Mucosa of rectum (tissue), 2 donors: Measurements from ENCODE around the gene SKAP2.

Experiments
- H3K27ac ChIP-seq, 2 donors: one replicate each; pipeline ENCODE4 v1.7.0; 2013; ENCODE audit warnings: inconsistent platforms in 2 of 2, low read depth in 2 of 2, low read length in 2 of 2
- H3K27me3 ChIP-seq, 2 donors: one replicate each; pipeline ENCODE4 v1.7.0; 2013; ENCODE audit warnings: low read length in 2 of 2; ENCODE audit not compliant: control insufficient read depth in 2 of 2, insufficient read depth in 2 of 2
- H3K36me3 ChIP-seq, 2 donors: one replicate each; pipeline ENCODE4 v1.7.0; 2013; ENCODE audit warnings: low read length in 2 of 2; ENCODE audit not compliant: control insufficient read depth in 2 of 2, insufficient read depth in 2 of 2
- H3K4me1 ChIP-seq, 2 donors: one replicate each; pipeline ENCODE4 v1.7.0; 2013; ENCODE audit warnings: low read length in 2 of 2, mild to moderate bottlenecking in 1 of 2; ENCODE audit not compliant: control insufficient read depth in 2 of 2, insufficient read depth in 2 of 2
- H3K4me3 ChIP-seq, 2 donors: one replicate each; pipeline ENCODE4 v1.7.0; 2013; ENCODE audit warnings: low read length in 2 of 2
- H3K9ac ChIP-seq, 2 donors: one replicate each; pipeline ENCODE4 v1.7.0; 2013; ENCODE audit warnings: low read length in 2 of 2, low read depth in 1 of 2, mild to moderate bottlenecking in 1 of 2
- H3K9me3 ChIP-seq, 2 donors: one replicate each; pipeline ENCODE4 v1.7.0; 2013; ENCODE audit warnings: low read length in 2 of 2; ENCODE audit not compliant: control insufficient read depth in 2 of 2
- donor health status: healthy.
- donor health status: Normal muscosa, but diverticular disease.

Gene SKAP2

GRCh38 chr7:26633557-26633956 is 230.8 kb downstream of the SKAP2 start:
- no peaks in the 10 kb centered on the region for H3K9me3 ChIP-seq
- H3K27ac ChIP-seq = no peak overlapping the region
- no peaks in the 10 kb centered on the region for H3K36me3 ChIP-seq
- no peaks in the 10 kb centered on the region for H3K4me1 ChIP-seq
- no peak overlapping the region for H3K9ac ChIP-seq
- H3K27me3 ChIP-seq = no peaks in the 10 kb centered on the region
- no peak overlapping the region for H3K4me3 ChIP-seq

GRCh38 chr7:26631601-26632000 is 232.8 kb downstream of the SKAP2 start:
- Histone ChIP-seq H3K4me1 (no peaks in the 10 kb centered on the region), H3K27me3 (no peaks in the 10 kb centered on the region), H3K9me3 (no peaks in the 10 kb centered on the region), H3K4me3 (no peak overlapping the region), H3K36me3 (no peaks in the 10 kb centered on the region), H3K27ac (no peak overlapping the region), H3K9ac (no peak overlapping the region)

- Histone ChIP-seq H3K27me3 (no peaks in the 10 kb centered on the region), H3K9me3 (no peaks in the 10 kb centered on the region), H3K36me3 (no peaks in the 10 kb centered on the region), H3K4me3 (no peak overlapping the region), H3K27ac (no peak overlapping the region), H3K4me1 (no peaks in the 10 kb centered on the region), H3K9ac (no peak overlapping the region)
Measured at GRCh38 chr7:26630941-26631580, 233.3 kb downstream of the SKAP2 start.

- Histone ChIP-seq H3K4me1 (no peaks in the 10 kb centered on the region), H3K9me3 (no peaks in the 10 kb centered on the region), H3K36me3 (no peaks in the 10 kb centered on the region), H3K4me3 (no peak overlapping the region), H3K27me3 (no peaks in the 10 kb centered on the region), H3K9ac (no peak overlapping the region), H3K27ac (no peak overlapping the region)
Measured at GRCh38 chr7:26630361-26630760, 234.0 kb downstream of the SKAP2 start.

GRCh38 chr7:26629696-26630095 is 234.7 kb downstream of the SKAP2 start:
- Histone ChIP-seq H3K9me3 (no peaks in the 10 kb centered on the region), H3K4me1 (no peaks in the 10 kb centered on the region), H3K27me3 (no peaks in the 10 kb centered on the region), H3K9ac (no peak overlapping the region), H3K27ac (no peak overlapping the region), H3K4me3 (no peak overlapping the region), H3K36me3 (no peaks in the 10 kb centered on the region)

- H3K4me1 ChIP-seq = no peaks in the 10 kb centered on the region
- no peaks in the 10 kb centered on the region for H3K9me3 ChIP-seq
- H3K27me3 ChIP-seq = no peaks in the 10 kb centered on the region
- H3K9ac ChIP-seq = no peak overlapping the region
- H3K36me3 ChIP-seq = no peaks in the 10 kb centered on the region
- H3K27ac ChIP-seq = no peak overlapping the region
- no peak overlapping the region for H3K4me3 ChIP-seq
Measured at GRCh38 chr7:26627891-26628341, 236.5 kb downstream of the SKAP2 start.

GRCh38 chr7:26627221-26627620 is 237.2 kb downstream of the SKAP2 start:
- Histone ChIP-seq H3K36me3 (no peaks in the 10 kb centered on the region), H3K9ac (no peak overlapping the region), H3K27me3 (no peaks in the 10 kb centered on the region), H3K27ac (no peak overlapping the region), H3K4me3 (no peak overlapping the region), H3K9me3 (no peaks in the 10 kb centered on the region), H3K4me1 (no peaks in the 10 kb centered on the region)

- Histone ChIP-seq H3K27ac (no peak overlapping the region), H3K4me1 (no peaks in the 10 kb centered on the region), H3K4me3 (no peak overlapping the region), H3K36me3 (no peaks in the 10 kb centered on the region), H3K9me3 (no peaks in the 10 kb centered on the region), H3K9ac (no peak overlapping the region), H3K27me3 (no peaks in the 10 kb centered on the region)
Measured at GRCh38 chr7:26626687-26627086, 237.7 kb downstream of the SKAP2 start.

- Histone ChIP-seq H3K4me1 (no peaks in the 10 kb centered on the region), H3K27ac (no peak overlapping the region), H3K9me3 (no peaks in the 10 kb centered on the region), H3K27me3 (no peaks in the 10 kb centered on the region), H3K36me3 (no peaks in the 10 kb centered on the region), H3K9ac (no peak overlapping the region), H3K4me3 (no peak overlapping the region)
Measured at GRCh38 chr7:26626156-26626555, 238.2 kb downstream of the SKAP2 start.

GRCh38 chr7:26625286-26625685 is 239.1 kb downstream of the SKAP2 start:
- Histone ChIP-seq H3K27ac (no peak overlapping the region), H3K9ac (no peak overlapping the region), H3K4me1 (no peaks in the 10 kb centered on the region), H3K4me3 (no peak overlapping the region), H3K27me3 (no peaks in the 10 kb centered on the region), H3K9me3 (no peaks in the 10 kb centered on the region), H3K36me3 (no peaks in the 10 kb centered on the region)

- Histone ChIP-seq H3K27me3 (no peaks in the 10 kb centered on the region), H3K36me3 (no peaks in the 10 kb centered on the region), H3K9me3 (no peaks in the 10 kb centered on the region), H3K27ac (no peak overlapping the region), H3K4me3 (no peak overlapping the region), H3K4me1 (no peaks in the 10 kb centered on the region), H3K9ac (no peak overlapping the region)
Measured at GRCh38 chr7:26624839-26625238, 239.6 kb downstream of the SKAP2 start.
